NCI-H2196 treated with DMSO at 0.1 percent for 48 hours (cell line): ENCODE data around the gene POU5F1.
"Not testable (repeated sequence)": the region's sequence is repeated elsewhere in the genome, so short reads cannot be mapped to it uniquely, and the experiment has no call there.

Source experiments
- DNase-seq: peaks from one replicate; lab custom pipeline; 2025; ENCODE audit not compliant: unreplicated experiment; lab: John Stamatoyannopoulos, UW

Gene POU5F1

DNA sequence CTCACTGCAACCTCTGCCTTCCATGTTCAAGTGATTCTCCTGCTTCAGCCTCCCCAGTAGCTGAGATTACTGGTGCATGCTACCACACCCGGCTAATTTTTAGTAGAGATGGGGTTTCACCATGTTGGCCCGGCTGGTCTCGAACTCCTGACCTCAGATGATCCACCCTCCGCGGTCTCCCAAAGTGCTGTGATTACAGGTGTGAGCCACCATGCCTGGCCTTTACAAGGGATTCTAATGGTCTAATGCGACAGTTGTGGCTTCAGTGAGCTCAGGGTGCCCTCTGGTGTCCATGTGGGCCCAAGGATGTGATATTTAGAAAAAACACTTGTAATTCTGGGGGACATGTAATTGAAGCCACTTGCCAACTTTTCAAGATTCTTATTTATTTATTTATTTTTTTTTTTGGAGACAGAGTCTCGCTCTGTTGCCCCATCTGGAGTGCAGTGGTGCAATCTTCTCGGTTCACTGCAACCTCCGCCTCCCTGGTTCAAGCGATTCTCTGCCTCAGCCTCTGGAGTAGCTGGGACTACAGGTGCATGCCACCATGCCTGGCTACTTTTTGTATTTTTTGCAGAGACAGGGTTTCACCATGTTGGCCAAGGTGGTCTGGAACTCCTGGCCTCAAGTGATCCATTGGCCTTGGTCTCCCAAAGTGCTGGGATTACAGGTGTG lies 22.1 kb upstream of the POU5F1 start:
- DNase-seq = peak; percentile 55

DNA sequence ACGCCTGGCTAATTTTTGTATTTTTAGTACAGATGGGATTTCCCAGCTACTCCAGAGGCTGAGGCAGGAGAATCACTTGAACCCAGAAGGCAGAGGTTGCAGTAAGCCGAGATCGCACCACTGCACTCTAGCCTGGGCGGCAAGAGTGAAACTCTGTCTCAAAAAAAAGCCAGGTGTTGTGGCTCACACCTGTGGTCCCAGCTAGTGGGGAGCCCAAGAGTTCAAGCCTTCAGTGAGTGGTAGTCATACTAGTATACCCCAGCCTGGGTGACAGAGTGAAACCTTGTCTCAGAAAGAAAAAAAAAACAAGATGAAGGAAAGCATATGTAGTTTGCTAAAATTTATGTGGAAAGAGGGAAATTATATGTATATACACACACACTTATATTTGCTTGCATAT lies 20.0 kb upstream of the POU5F1 start:
- DNase-seq = no peak

DNA sequence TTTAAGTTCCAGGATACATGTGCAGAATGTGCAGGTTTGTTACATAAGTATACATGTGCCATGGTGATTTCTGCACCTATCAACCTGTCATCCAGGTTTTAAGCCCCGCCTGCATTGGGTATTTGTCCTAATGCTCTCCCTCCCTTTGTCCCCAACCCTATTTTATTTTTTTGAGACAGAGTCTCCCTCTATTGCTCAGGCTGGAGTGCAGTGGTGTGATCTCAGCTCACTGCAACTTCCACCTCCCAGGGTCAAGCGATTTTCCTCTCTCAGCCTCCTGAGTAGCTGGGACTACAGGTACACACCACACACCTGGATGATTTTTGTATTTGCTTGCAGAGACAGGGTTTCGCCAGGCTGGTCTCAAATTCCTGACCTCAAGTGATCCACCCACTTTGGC lies 18.7 kb upstream of the POU5F1 start:
- not testable (repeated sequence) for DNase-seq

DNA sequence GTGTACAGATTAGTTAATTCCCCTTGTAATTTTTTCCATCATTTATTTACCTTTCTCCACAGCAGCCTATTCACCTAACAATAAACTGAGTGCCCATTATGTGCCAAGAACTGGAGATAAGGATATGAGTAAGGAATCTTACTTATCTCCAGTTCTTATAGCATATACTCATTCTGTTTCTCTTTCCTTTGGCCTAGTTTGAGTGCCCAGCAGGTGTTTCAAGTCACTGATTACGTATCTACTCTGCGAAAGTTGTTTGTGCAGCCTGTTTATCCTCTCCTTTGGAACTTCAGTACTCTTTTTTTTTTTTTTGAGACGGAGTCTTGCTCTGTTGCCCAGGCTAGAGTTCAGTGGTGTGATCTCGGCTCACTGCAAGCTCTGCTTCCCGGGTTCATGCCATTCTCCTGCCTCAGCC lies 17.3 kb upstream of the POU5F1 start:
- no peak for DNase-seq

DNA sequence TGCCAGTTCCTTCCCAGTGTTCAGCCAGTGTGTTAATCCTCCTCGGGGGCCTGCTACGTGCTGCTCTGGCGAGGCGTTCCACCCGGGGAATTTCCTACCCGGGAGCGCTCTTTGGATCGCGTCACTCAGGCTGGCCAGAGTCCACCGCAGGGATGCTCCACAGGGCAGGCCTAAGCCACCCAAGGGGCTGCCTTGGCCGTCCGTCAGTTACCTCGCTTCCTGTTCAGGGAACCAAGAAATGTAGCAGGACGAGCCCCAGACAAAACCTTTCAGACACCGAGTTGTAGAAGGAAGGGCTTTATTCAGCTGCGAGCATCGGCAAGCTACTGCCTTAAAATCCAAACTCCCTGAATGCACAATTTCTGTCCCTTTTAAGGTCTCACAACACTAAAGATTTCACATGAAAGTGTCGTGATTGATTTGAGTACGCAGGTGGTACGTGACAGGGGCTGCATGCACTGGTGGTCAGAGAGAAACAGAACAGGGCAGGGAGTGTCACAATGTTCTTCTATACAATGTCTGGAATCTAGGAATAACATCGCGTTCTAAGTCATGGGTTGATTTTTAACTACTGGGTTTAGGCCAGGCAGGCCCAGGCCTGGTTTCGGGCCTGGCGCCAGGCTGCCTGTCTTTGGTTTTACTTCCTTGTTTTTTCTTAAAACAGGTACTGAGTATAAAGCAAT lies 15.7 kb upstream of the POU5F1 start:
- DNase-seq = no peak

GRCh38 chr6:31185695-31186051 lies 15.2 kb upstream of the POU5F1 start:
- DNase-seq = not testable (repeated sequence)

- not testable (repeated sequence) for DNase-seq
Measured at GRCh38 chr6:31183859-31184258, 13.4 kb upstream of the POU5F1 start.

DNA sequence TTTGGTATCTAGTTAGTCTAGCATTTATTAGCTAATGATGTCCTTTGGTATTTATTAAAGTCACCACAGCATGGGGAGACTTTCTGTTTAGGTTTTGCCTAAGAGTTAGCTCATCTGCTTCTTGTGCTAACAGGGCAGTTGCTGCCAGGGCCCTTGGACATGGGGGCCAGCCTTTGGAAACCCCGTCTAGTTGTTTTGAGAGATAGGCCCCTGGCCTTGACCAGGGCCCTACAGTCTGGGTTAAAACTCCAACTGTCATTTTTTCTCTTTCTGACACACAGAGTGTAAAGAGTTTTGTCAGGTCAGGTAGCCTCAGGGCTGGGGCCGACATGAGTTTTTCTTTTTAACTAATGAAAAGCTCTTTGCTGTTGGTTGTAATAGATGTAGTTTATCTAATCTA lies 12.8 kb upstream of the POU5F1 start:
- DNase-seq = not testable (repeated sequence)

DNA sequence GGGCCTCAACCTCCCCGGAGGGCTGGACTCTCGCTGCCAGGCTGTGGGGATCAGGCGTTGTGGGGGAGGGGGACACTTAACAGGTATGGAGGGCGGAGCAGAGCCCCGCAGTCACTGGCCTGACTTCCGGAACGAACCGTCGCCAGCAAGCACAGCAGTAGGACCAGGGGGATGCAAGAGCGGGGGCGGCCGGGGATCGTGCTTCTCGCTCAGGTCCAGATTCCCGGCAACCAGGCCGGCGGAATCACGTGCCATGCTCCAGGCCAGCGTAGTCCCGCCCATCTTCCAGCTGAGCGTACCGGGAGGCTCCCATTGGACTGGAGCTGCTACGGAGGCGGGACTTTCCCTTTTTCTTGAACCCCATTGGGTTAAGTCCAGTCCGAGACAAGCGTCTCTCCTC lies 10.0 kb upstream of the POU5F1 start:
- DNase-seq = no peak

GRCh38 chr6:31179896-31180295 lies 9.4 kb upstream of the POU5F1 start:
- DNase-seq = no peak

- no peak for DNase-seq
Measured at GRCh38 chr6:31179042-31179386, 8.5 kb upstream of the POU5F1 start.

DNA sequence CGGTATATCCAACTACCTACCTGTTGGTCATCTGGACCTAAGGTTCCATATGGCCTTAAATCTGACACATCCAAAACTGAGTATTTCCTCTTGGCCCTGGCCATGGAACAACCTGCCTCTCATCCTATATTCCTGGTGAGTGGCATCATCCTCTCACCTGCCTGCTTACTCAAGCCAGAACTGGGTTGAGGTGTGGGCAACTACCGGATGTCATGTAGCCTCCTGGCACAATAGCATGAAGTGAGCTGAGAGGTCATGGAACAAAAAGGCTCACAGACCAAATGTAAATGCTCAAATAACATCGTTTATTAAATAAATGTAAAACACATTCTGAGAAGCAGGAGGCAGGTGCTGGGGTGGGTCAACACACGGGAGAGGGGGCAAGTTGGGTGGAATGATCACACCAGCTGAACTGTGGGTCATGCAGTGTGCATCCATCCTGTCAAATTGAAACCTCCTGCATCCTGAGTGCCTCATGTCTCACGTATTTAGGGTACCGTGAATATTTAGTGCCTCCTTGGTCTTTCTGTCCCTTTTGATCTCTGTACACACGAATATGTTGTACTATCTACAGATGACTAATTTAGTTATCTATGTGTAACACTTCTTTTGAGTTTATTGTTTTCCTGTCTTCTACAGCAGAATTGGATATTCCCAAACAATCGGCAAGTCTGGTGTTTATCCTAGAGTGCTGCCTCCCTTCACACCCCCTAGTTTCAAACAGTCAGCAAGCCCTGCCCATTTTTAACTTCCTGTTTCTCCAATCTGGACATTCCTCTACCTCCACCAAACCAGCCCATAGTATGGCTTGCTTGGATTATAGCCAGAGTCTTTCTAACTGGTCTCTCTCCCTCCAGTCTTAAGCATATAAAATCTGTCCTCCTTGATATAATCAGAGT lies 7.9 kb upstream of the POU5F1 start:
- peak; percentile 42 for DNase-seq

- DNase-seq = no peak
Measured at GRCh38 chr6:31175971-31176370, 5.5 kb upstream of the POU5F1 start.

DNA sequence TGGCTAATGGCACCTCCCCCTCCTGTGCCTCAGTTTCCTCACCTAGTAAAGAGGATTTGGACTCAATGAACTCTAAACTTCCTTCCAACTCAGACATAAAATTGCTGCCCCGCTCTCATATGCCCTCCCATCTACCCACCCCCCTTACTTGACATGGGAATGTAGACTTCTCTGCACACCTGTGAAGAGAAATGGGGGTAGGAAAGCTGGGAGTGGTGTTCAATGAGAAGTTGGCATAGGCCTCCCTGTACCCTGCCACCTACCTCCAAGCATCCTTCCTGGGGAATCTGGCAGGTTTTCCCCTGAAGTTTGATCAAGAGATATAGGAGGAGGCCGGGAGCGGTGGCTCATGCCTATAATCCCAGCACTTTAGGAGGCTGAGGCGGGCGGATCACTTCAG lies 3.9 kb upstream of the POU5F1 start:
- DNase-seq = no peak

- no peak for DNase-seq
Measured at GRCh38 chr6:31173406-31173805, 2.9 kb upstream of the POU5F1 start.

- no peak for DNase-seq
Measured at GRCh38 chr6:31172973-31173384, 2.5 kb upstream of the POU5F1 start.

DNA sequence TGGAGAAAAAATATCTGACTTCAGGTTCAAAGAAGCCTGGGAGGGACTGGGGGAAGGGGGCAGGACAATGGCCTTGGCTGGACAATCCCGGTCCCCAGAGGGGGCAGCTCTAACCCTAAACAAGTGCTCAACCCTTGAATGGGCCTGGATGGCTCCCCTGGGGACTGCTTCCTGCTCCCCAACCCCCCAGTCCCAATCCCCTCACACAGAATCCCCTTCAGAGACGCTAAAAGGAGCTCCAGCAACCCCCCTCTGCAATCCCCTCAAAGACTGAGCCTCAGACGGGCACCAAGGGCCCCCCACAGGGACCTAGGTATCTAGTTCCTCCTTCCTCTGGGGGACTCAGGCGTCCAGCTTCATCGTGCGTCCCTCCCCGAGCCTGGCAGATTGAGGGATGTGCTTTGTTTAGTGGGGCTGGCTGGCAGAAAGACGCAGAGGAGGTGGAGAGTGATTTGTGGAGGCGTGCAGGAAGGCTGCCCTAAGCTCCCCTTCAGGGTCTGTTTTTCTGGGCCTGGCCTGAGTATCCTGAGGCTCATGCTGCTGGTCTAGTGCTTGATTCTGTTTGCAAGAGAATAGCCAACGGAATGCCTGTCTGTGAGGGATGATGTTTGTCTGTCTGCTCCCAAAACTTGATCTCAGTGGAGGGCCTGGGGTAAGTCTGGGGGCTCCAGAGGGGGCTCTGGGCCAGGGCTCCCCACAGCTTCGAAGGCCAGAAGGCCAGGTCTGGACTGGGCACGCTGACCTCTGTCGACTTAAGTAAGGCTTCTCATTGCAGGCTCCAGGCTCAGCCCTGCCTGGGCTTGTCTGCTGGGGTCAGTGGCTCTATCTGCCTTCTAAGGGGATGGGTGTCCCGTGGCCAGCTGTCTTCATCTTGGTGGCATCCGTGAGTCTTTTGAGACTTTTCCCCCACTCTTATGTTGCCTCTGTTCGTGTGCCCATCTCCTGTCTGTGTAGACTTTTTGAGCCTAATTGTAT lies 1.7 kb upstream of the POU5F1 start:
- DNase-seq = no peak

DNA sequence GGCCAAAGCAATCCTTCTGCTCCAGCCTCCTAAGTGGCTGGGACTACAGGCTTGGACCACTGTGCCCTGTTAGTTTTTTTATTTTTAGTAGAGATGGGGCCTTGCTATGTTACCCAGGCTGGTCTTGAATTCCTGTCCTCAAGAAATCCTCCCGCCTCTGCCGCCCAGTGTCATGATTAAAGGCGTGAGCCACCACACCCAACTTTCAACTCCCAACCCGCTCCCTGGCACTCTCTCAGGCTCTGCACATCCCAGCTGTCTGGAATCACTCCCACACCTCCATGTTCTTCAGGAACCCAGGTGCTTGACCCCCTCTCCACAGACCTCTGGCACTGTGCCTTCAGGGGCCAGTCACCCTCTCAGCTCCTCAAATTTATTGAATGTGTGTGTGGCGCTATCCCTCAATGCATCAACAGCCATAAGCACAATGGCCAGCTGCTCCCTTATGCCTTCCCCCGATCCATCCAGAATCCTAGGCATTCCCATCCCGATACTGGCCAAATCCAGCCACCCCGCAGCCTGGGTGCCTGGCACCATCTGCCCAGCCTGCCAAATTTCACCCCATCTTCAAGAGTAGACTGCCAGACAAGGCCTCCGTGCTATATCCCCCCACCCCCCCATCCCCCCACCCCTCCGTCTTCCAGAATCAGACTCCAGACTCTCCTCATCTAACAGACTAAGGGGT lies 647 bp upstream of the POU5F1 start:
- DNase-seq = no peak

DNA sequence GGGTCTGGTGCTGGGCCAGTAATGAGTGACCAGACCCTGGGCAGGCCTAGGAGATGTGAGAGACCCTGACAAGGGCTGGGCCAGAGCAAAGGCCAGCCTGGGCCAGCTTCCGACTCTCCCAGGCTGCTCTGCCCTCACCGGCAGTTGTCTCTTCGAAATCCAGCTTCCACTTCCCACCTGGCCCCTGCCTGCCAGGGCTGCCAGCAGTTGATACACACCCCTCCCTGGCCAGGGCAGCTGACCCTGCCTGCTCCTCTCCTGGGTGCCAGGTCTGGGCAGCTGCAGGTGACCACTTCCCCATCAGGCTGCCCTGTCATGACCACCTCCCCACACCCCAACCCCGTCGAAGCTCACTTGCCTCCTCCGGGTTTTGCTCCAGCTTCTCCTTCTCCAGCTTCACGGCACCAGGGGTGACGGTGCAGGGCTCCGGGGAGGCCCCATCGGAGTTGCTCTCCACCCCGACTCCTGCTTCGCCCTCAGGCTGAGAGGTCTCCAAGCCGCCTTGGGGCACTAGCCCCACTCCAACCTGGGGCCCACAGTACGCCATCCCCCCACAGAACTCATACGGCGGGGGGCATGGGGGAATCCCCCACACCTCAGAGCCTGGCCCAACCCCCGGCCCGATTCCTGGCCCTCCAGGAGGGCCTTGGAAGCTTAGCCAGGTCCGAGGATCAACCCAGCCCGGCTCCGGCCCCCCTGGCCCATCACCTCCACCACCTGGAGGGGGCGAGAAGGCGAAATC lies 453 bp downstream of the POU5F1 start:
- DNase-seq = not testable (repeated sequence)
